PC-9 (cell line): ENCODE data around the gene PNMA1.

Experiments
- CTCF ChIP-seq: fragments of 200-600 bp; sonication (generic); conservative IDR thresholded peaks from 2 replicates; pipeline ENCODE4 v1.6.1; 2017; ENCODE audit warnings: mixed run types, antibody characterized with exemption, mild to moderate bottlenecking, moderate library complexity
- EZH2 ChIP-seq: fragments of 200-600 bp; sonication (generic); IDR thresholded peaks from 2 replicates; pipeline ENCODE4 v1.8.0; 2017; ENCODE audit warnings: antibody characterized with exemption, low read depth

GRCh38 chr14:73751157-73751691 lies 37.0 kb upstream of the PNMA1 start:
- TF ChIP-seq CTCF (no peak), EZH2 (no peak)
